ENCODE results near the gene CCNYL1. TPM values are rescaled to one million over a fixed set of nuclear protein-coding genes. Genes with fewer than 3 reads are reported as not detected.
A peak's percentile ranks its signal among the peaks of the same experiment; 100 is the strongest.
"Not testable (repeated sequence)": the region's sequence is repeated elsewhere in the genome, so short reads cannot be mapped to it uniquely, and the experiment has no call there.

CCNYL1 gene
- total and polyA plus RNA-seq, 4 donors: 14.4 to 20.1 (median 18.5) TPM

DNA sequence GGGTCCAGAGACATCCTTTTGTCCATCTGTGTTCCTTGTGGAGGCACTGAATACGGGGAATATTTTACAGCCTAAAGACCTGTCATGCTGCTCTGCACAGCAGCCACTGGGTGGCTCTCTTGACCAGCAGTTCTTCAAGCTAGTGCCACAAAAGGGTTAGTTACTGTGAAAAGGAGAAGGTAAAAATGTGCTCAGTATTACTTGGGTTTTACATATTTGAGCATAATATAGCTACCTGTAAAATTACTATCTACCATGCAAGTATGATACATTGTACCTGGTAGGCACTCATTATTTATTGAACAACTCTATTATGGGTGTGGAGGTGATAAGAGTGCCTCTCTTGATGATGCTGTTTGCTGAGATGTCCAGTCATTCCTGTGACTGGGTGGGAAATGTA lies 34.7 kb downstream of the CCNYL1 start:
- Histone ChIP-seq H3K9me3 (ENCODE audit: control insufficient read depth, insufficient read depth, low read length) (no peaks in the 10 kb centered on the region), H3K27ac (ENCODE audit: low read depth, low read length) (no peak overlapping the region), H3K4me1 (ENCODE audit: control insufficient read depth, insufficient read depth, low read length) (no peaks in the 10 kb centered on the region), H3K36me3 (ENCODE audit: control insufficient read depth, insufficient read depth, low read length) (peaks cover 13% of the 10 kb centered on the region), H3K27me3 (ENCODE audit: control insufficient read depth, insufficient read depth, low read length) (no peaks in the 10 kb centered on the region), H3K4me3 (ENCODE audit: low read depth, low read length) (no peak overlapping the region)
- DNase-seq (ENCODE audit: low read depth in 4 of 6, low spot score in 6 of 6): peak in 4 of 6 donors; percentile 63 to 93 (median 76)
- WGBS (ENCODE audit: insufficient coverage): 10% methylated on average over 1 of the region's 1 CpG

DNA sequence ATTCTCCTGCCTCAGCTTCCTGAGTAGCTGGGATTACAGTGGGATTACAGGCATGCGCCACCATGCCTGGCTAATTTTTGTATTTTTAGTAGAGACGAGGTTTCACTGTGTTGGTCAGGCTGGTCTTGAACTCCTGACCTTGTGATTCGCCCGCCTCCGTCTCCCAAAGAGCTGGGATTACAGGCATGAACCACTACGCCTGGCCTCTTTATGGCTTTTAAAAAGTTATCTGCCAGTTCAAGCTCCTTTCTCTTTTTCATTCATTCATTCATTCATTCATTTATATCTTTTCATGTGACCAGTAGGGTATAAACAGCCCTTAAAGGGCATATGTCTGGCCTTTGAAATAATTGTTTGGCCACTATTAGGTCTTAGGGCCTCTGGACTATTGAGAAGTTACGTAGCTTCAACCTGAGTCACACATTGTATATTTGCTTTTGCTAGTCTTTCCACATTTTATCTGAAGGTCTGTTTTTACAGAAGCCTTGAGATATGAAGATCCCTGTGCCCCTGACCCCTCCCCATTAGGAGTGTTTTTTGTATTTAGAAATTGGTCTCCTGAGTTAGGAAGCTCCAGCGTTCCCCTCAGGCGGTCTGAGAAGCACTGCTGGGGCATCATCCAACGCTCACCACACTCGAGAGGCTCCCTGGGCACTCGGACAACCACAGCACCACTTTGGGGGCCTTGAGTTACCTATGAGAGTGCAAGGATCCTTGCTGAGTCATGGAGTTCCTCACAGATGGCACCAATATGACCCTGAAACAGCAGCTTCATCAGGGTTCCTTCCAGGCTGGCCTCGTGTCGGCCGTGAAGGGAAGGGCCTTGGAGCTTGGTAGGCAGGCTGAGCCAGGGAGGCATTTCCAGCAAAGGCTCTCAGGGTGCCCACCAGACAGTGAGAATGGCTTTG lies 36.5 kb downstream of the CCNYL1 start:
- 91% methylated on average over 12 of the region's 15 CpGs for WGBS (ENCODE audit: insufficient coverage)
- no peaks in the 10 kb centered on the region for H3K27me3 ChIP-seq (ENCODE audit: control insufficient read depth, insufficient read depth, low read length)
- peaks cover 17% of the 10 kb centered on the region for H3K36me3 ChIP-seq (ENCODE audit: control insufficient read depth, insufficient read depth, low read length)
- no peak for DNase-seq (ENCODE audit: low read depth in 4 of 6, low spot score in 6 of 6)
- H3K4me1 ChIP-seq (ENCODE audit: control insufficient read depth, insufficient read depth, low read length): no peaks in the 10 kb centered on the region
- no peak overlapping the region for H3K27ac ChIP-seq (ENCODE audit: low read depth, low read length)
- H3K4me3 ChIP-seq (ENCODE audit: low read depth, low read length): no peak overlapping the region
- no peaks in the 10 kb centered on the region for H3K9me3 ChIP-seq (ENCODE audit: control insufficient read depth, insufficient read depth, low read length)

DNA sequence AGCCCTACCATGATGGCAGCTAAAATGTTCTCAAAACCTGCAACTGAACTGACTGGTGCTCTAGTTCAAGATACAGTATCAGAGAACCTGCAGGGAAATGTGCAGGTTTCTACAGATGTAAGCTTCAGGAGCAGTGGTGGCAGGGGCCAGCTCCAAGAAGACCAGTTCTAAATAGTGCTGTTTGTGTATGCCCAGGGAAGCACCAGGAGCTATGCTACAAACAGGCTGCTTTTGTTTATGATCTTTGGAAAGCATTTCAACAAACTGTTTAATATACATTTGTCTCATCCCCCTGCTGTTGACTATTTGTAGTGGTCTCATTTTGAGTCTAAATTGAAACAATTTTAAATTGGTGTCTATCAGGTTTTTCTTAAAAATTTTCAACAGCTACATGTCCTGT lies 37.6 kb downstream of the CCNYL1 start:
- H3K27me3 ChIP-seq (ENCODE audit: control insufficient read depth, insufficient read depth, low read length): no peaks in the 10 kb centered on the region
- H3K4me1 ChIP-seq (ENCODE audit: control insufficient read depth, insufficient read depth, low read length): no peaks in the 10 kb centered on the region
- peaks cover 9% of the 10 kb centered on the region for H3K36me3 ChIP-seq (ENCODE audit: control insufficient read depth, insufficient read depth, low read length)
- H3K27ac ChIP-seq (ENCODE audit: low read depth, low read length): no peak overlapping the region
- DNase-seq (ENCODE audit: low read depth in 4 of 6, low spot score in 6 of 6): no peak
- no peaks in the 10 kb centered on the region for H3K9me3 ChIP-seq (ENCODE audit: control insufficient read depth, insufficient read depth, low read length)
- no peak overlapping the region for H3K4me3 ChIP-seq (ENCODE audit: low read depth, low read length)

DNA sequence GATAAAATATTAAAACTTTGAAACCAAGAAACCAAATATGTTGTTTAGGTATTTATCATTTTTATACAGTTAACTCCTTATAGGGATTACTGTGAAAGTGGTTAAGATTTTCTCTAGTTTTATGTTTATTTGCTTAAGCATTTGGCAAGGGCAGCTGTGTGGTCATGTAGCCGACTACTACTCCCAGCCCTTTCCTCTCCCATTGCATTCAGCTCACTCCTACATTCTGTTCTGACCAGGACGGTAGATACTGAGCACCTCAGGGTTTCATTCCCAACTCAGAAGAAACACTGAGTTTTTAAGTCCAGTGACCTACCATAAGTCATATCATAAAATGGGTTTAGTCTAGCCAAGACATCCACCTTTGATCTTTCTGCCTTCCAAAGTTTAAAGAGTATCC lies 38.4 kb downstream of the CCNYL1 start:
- Histone ChIP-seq H3K27me3 (ENCODE audit: control insufficient read depth, insufficient read depth, low read length) (no peaks in the 10 kb centered on the region), H3K4me3 (ENCODE audit: low read depth, low read length) (no peak overlapping the region), H3K27ac (ENCODE audit: low read depth, low read length) (no peak overlapping the region), H3K9me3 (ENCODE audit: control insufficient read depth, insufficient read depth, low read length) (no peaks in the 10 kb centered on the region), H3K4me1 (ENCODE audit: control insufficient read depth, insufficient read depth, low read length) (no peaks in the 10 kb centered on the region), H3K36me3 (ENCODE audit: control insufficient read depth, insufficient read depth, low read length) (peaks cover 10% of the 10 kb centered on the region)
- WGBS (ENCODE audit: insufficient coverage): 71% methylated on average over 2 of the region's 2 CpGs
- no peak for DNase-seq (ENCODE audit: low read depth in 4 of 6, low spot score in 6 of 6)

DNA sequence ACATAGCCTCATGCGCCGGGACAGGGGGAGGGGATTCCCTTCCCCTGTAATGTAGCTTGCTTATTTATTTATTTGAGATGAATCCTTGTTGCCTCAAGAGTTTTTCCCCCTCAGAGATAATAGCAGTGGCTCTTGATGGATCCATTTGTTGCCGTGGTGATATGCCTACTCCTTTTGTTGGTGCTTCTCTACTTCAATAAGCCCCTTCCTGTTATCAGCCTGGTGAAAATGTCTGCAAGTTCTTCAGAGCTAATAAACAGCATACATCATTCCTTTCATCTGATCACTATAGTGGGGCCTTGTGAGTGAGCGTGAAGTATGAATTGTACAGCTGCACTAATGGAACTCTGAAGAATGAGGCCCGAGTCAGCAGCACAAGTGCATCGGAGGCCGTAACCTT lies 38.9 kb downstream of the CCNYL1 start:
- Histone ChIP-seq H3K4me3 (ENCODE audit: low read depth, low read length) (no peak overlapping the region), H3K4me1 (ENCODE audit: control insufficient read depth, insufficient read depth, low read length) (no peaks in the 10 kb centered on the region), H3K27me3 (ENCODE audit: control insufficient read depth, insufficient read depth, low read length) (no peaks in the 10 kb centered on the region), H3K9me3 (ENCODE audit: control insufficient read depth, insufficient read depth, low read length) (no peaks in the 10 kb centered on the region), H3K36me3 (ENCODE audit: control insufficient read depth, insufficient read depth, low read length) (peaks cover 12% of the 10 kb centered on the region), H3K27ac (ENCODE audit: low read depth, low read length) (no peak overlapping the region)
- peak in 1 of 6 donors; percentile 32 for DNase-seq (ENCODE audit: low read depth in 4 of 6, low spot score in 6 of 6)
- WGBS (ENCODE audit: insufficient coverage): no CpG with 5 or more reads among the region's 7 CpGs

DNA sequence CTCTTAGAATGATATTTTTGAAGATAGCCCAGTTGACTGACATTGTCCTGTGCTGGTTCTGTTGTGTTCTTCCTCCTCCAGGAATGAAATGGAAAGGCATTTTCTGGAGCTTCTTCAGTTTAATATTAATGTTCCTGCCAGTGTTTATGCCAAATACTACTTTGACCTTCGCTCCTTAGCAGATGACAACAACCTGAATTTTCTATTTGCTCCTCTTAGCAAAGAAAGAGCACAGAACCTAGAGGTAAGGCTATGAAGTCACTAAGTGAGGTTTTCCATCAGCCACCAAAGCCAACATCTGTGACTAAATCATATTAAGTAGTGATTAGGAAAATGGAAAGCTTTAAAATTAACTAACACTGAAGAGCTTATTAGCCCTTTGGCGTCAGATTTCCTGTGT lies 39.4 kb downstream of the CCNYL1 start:
- H3K27me3 ChIP-seq (ENCODE audit: control insufficient read depth, insufficient read depth, low read length): no peaks in the 10 kb centered on the region
- H3K36me3 ChIP-seq (ENCODE audit: control insufficient read depth, insufficient read depth, low read length): peaks cover 12% of the 10 kb centered on the region
- no CpG with 5 or more reads among the region's 2 CpGs for WGBS (ENCODE audit: insufficient coverage)
- no peak overlapping the region for H3K4me3 ChIP-seq (ENCODE audit: low read depth, low read length)
- H3K9me3 ChIP-seq (ENCODE audit: control insufficient read depth, insufficient read depth, low read length): no peaks in the 10 kb centered on the region
- no peak overlapping the region for H3K27ac ChIP-seq (ENCODE audit: low read depth, low read length)
- DNase-seq (ENCODE audit: low read depth in 4 of 6, low spot score in 6 of 6): no peak
- no peaks in the 10 kb centered on the region for H3K4me1 ChIP-seq (ENCODE audit: control insufficient read depth, insufficient read depth, low read length)

DNA sequence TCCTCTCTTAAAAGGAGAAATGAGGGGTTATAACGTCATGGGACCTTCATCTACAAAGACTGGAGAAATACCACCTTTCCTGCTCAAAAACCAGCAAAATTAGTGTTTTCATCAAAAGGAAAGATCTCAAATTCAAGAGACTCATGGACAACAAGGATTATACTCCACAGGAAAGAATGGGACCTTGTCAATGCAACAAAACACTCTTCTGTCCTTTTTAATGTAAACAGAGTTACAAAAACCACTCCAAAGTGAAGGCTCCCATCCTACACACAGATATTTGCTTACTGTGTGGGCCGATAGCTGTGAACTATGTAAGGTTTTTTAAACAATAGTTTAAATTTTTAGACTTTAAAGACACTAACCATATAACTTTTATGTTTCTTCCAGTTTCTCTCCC lies 42.2 kb downstream of the CCNYL1 start:
- H3K9me3 ChIP-seq (ENCODE audit: control insufficient read depth, insufficient read depth, low read length); H3K36me3 ChIP-seq (ENCODE audit: control insufficient read depth, insufficient read depth, low read length); H3K4me1 ChIP-seq (ENCODE audit: control insufficient read depth, insufficient read depth, low read length); DNase-seq (ENCODE audit: low read depth in 4 of 6, low spot score in 6 of 6); H3K27me3 ChIP-seq (ENCODE audit: control insufficient read depth, insufficient read depth, low read length); H3K27ac ChIP-seq (ENCODE audit: low read depth, low read length); H3K4me3 ChIP-seq (ENCODE audit: low read depth, low read length): not testable (repeated sequence)
- WGBS (ENCODE audit: insufficient coverage): no CpG with 5 or more reads among the region's 2 CpGs

GRCh38 chr2:207754498-207755383 lies 43.3 kb downstream of the CCNYL1 start:
- Histone ChIP-seq H3K27me3 (ENCODE audit: control insufficient read depth, insufficient read depth, low read length) (no peaks in the 10 kb centered on the region), H3K36me3 (ENCODE audit: control insufficient read depth, insufficient read depth, low read length) (peaks cover 8% of the 10 kb centered on the region), H3K27ac (ENCODE audit: low read depth, low read length) (no peak overlapping the region), H3K4me3 (ENCODE audit: low read depth, low read length) (no peak overlapping the region), H3K4me1 (ENCODE audit: control insufficient read depth, insufficient read depth, low read length) (no peaks in the 10 kb centered on the region), H3K9me3 (ENCODE audit: control insufficient read depth, insufficient read depth, low read length) (no peaks in the 10 kb centered on the region)
- 89% methylated on average over 1 of the region's 6 CpGs for WGBS (ENCODE audit: insufficient coverage)
- DNase-seq (ENCODE audit: low read depth in 4 of 6, low spot score in 6 of 6): no peak

DNA sequence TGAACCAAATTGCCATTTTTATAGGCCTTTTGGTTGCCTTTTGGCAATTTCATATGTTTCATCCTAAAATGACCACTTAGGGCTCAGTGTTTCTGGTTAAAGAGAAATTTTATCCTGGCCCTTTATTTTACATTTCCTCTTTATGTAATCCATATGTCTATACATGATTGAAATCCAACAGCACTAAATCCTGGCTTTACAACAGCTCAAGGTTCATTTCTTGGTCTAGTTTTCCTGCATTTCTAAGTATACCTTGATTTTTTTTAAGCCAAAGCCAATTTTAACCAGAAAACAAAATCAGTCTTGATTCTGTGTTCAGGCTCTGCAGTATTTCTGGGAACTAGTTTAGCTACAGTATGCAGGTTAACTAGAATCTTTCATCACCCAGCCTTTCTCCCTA lies 46.6 kb downstream of the CCNYL1 start:
- H3K27me3 ChIP-seq (ENCODE audit: control insufficient read depth, insufficient read depth, low read length): no peaks in the 10 kb centered on the region
- no peaks in the 10 kb centered on the region for H3K9me3 ChIP-seq (ENCODE audit: control insufficient read depth, insufficient read depth, low read length)
- peaks cover 3% of the 10 kb centered on the region for H3K36me3 ChIP-seq (ENCODE audit: control insufficient read depth, insufficient read depth, low read length)
- no peak overlapping the region for H3K4me3 ChIP-seq (ENCODE audit: low read depth, low read length)
- no peak overlapping the region for H3K27ac ChIP-seq (ENCODE audit: low read depth, low read length)
- DNase-seq (ENCODE audit: low read depth in 4 of 6, low spot score in 6 of 6): no peak
- no peaks in the 10 kb centered on the region for H3K4me1 ChIP-seq (ENCODE audit: control insufficient read depth, insufficient read depth, low read length)

Measured in spinal cord (tissue), 10 donors.